ENCODE measurements around the gene RRBP1. TPM values are rescaled to one million over a fixed set of nuclear protein-coding genes. Genes with fewer than 3 reads are reported as not detected.

The RRBP1 gene
- 162 and 181 TPM in 2 replicates for total RNA-seq

GRCh38 chr20:17682103-17682888 is at the start of gene RRBP1:
RRBP1 (minus strand) TSS chr20:17682242; CDS start chr20:17660507, 21,735 bp downstream.

GRCh38 chr20:17699931-17700351 is 17.9 kb upstream of the RRBP1 start, which contains the start of gene BANF2:
BANF2 (plus strand) TSS chr20:17699966; CDS start chr20:17725026, 25,060 bp downstream.

GRCh38 chr20:17569616-17570346 is 112.3 kb downstream of the RRBP1 start, which contains the start of gene DSTN:
DSTN (plus strand) TSS chr20:17570075; CDS start chr20:17570209, 134 bp downstream.

Other genes starting within 250 kb of the RRBP1 start
- 1.3 and 2.8 TPM in 2 replicates for gene BFSP1, start 150.9 kb downstream of the RRBP1 start, total RNA-seq
- 1,073 and 1,230 TPM in 2 replicates for gene DSTN, start 112.2 kb downstream of the RRBP1 start, total RNA-seq
- gene BANF2, start 17.7 kb upstream of the RRBP1 start, total RNA-seq, result not detected in 2 replicates